Body of pancreas (tissue), 4 donors: ENCODE data around the gene ONECUT2. TPM values are rescaled to one million over a fixed set of nuclear protein-coding genes. Genes with fewer than 3 reads are reported as not detected.
A peak's percentile ranks its signal among the peaks of the same experiment; 100 is the strongest.

Experiments used
- ATAC-seq: fragments of 150-250 bp; one replicate; pipeline ENCODE4 v1.9.1; 2016
- DNase-seq, 4 donors: peaks; one replicate each; pipeline ENCODE4 v3.0.0-alpha.2; 2019
- H3K27ac ChIP-seq, 4 donors: fragments of 200-600 bp; sonication (generic); 1 replicate in 3 of 4; 2 replicates in 1 of 4; pipeline versions ENCODE4 v1.5.1 to v1.6.1; 2016 to 2019; ENCODE audit warnings: mild to moderate bottlenecking in 1 of 4, mixed read lengths in 1 of 4, moderate library complexity in 1 of 4
- H3K27me3 ChIP-seq, 2 donors: fragments of 200-600 bp; sonication (generic); one replicate each; pipeline ENCODE4 v1.6.0; 2016; ENCODE audit warnings: mild to moderate bottlenecking in 1 of 2
- H3K36me3 ChIP-seq, 2 donors: fragments of 200-600 bp; sonication (generic); replicated peaks in 1 of 2; 2 replicates each; pipeline ENCODE4 v1.5.1; 2016; ENCODE audit warnings: low read depth in 2 of 2; ENCODE audit not compliant: insufficient read depth in 1 of 2
- H3K4me1 ChIP-seq: fragments of 200-600 bp; sonication (generic); one replicate; pipeline ENCODE4 v1.6.0; 2016
- H3K4me3 ChIP-seq, 2 donors: fragments of 200-600 bp; sonication (generic); 1 replicate in 1 of 2; 2 replicates in 1 of 2; pipeline ENCODE4 v1.5.1; 2016 to 2019
- H3K9me3 ChIP-seq, 3 donors: fragments of 200-600 bp; sonication (generic); 1 replicate in 2 of 3; 2 replicates in 1 of 3; pipeline ENCODE4 v1.5.1; 2016
- CTCF ChIP-seq, 7 experiments: fragments of 450-650 bp in 4 of 7; fragments of 200-600 bp in 3 of 7; sonication (generic) in 3 of 7; IDR thresholded peaks; one replicate each; pipeline ENCODE4 v1.5.1; 2016 to 2019; ENCODE audit warnings: antibody characterized with exemption in 7 of 7
- POLR2A ChIP-seq, 3 donors: fragments of 450-650 bp; IDR thresholded peaks; one replicate each; pipeline ENCODE4 v1.6.1; 2016; ENCODE audit warnings: antibody characterized with exemption in 3 of 3, mild to moderate bottlenecking in 2 of 3
- WGBS, 2 donors: methylation state at CpG; one replicate each; pipeline ENCODE4 v1.1.5; 2017; 5-methylcytosine and 5-hydroxymethylcytosine counted together
- intact Hi-C: fragments of 100-400 bp; cut with DNase I; formaldehyde crosslinking; loops from one replicate; pipeline ENCODE4 v1.15.1; 2023
- total RNA-seq, 2 donors: library from RNA; depleted of rRNA; stranded (reverse); fragments of >200 nt; gene quantifications; one replicate each; pipeline ENCODE4 v1.1.0, GENCODE V29; 2016

ONECUT2 gene
- total RNA-seq, 2 donors from 2014 or later: 2.6 to 3.1 TPM

- DNase-seq: no peak
- Histone ChIP-seq H3K27ac (no peak overlapping the region), H3K4me3 (no peak overlapping the region), H3K27me3 (no peaks in the 10 kb centered on the region), H3K4me1 (no peaks in the 10 kb centered on the region), H3K9me3 (no peaks in the 10 kb centered on the region), H3K36me3 (no peaks in the 10 kb centered on the region)
- ATAC-seq: no peak
- TF ChIP-seq POLR2A (IDR thresholded peaks at IDR 0.05) (no peak), CTCF (IDR thresholded peaks at IDR 0.05) (no peak)
- intact Hi-C loops: no loop called here
Observed at GRCh38 chr18:57534511-57534909, 99.3 kb downstream of the ONECUT2 start.

DNA sequence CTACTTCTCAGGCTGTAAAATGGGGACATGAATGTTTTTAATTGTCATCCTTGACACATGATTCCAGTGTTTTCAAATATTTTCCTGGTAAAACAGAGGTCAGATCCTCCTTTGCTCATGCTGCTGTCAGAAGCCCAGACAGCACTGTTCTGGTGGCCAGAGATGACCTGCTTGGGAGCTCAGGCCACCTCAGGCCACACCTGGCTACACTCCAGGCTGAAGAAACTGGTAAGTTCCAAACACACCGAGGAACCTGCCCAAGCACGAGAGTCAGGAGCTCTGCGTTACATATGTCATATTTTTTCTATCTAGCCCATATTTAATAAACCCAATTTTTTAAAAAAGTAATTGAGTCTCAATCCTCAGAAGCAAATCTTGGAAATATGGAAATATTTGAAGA, 103.4 kb downstream of the ONECUT2 start:
- Histone ChIP-seq H3K27ac (no peak overlapping the region), H3K4me1 (no peaks in the 10 kb centered on the region), H3K9me3 (no peaks in the 10 kb centered on the region), H3K4me3 (no peak overlapping the region), H3K27me3 (no peaks in the 10 kb centered on the region), H3K36me3 (no peaks in the 10 kb centered on the region)
- ATAC-seq (no peak), DNase-seq (no peak)
- WGBS, 2 donors: 82 to 87% methylated on average over 3 of the region's 3 CpGs
- intact Hi-C loops: no loop called here
- TF ChIP-seq POLR2A (IDR thresholded peaks at IDR 0.05) (no peak), CTCF (IDR thresholded peaks at IDR 0.05) (no peak)

- TF ChIP-seq CTCF (IDR thresholded peaks at IDR 0.05): no peak
- no peak for TF ChIP-seq POLR2A (IDR thresholded peaks at IDR 0.05)
- Histone ChIP-seq H3K27me3 (no peaks in the 10 kb centered on the region), H3K9me3 (no peaks in the 10 kb centered on the region), H3K27ac (peak overlapping the region in 1 of 4 donors; percentile 12), H3K4me1 (no peaks in the 10 kb centered on the region), H3K4me3 (no peak overlapping the region), H3K36me3 (no peaks in the 10 kb centered on the region)
- DNase-seq (peak in 2 of 4 donors; percentile 28 to 38), ATAC-seq (peak; percentile 33)
- intact Hi-C loops: no loop called here
- WGBS, 2 donors: 53 to 54% methylated on average over 4 of the region's 4 CpGs
Observed at GRCh38 chr18:57539702-57540101, 104.5 kb downstream of the ONECUT2 start.

Other genes starting within 250 kb of the ONECUT2 start
- under 1 TPM; 0.52 to 0.66 TPM for gene ST8SIA3, start 82.8 kb upstream of the ONECUT2 start, total RNA-seq
- 10 to 100 TPM; 16.8 to 20.0 TPM for gene FECH, start 151.3 kb downstream of the ONECUT2 start, total RNA-seq
- gene NARS1, start 186.5 kb downstream of the ONECUT2 start, total RNA-seq: 10 to 100 TPM; 61.0 to 79.1 TPM